Breast epithelium (tissue), 3 donors: ENCODE data around the gene RILPL2.

Source experiments
- CTCF ChIP-seq, 3 donors: fragments of 450-650 bp; IDR thresholded peaks; one replicate each; pipeline ENCODE4 v1.5.1; 2016 to 2017; ENCODE audit warnings: antibody characterized with exemption in 3 of 3, mild to moderate bottlenecking in 3 of 3, moderate library complexity in 3 of 3
- POLR2A ChIP-seq: fragments of 450-650 bp; IDR thresholded peaks from one replicate; pipeline ENCODE4 v1.6.1; 2016; ENCODE audit warnings: antibody characterized with exemption, mild to moderate bottlenecking, moderate library complexity
- POLR2AphosphoS5 ChIP-seq, 3 donors: sonication (generic); formaldehyde crosslinking; IDR thresholded peaks; one replicate each; pipeline ENCODE4 v1.6.1; 2017; ENCODE audit warnings: antibody characterized with exemption in 3 of 3

- TF ChIP-seq CTCF (IDR thresholded peaks at IDR 0.05) (no peak), POLR2A (no peak), POLR2AphosphoS5 (IDR thresholded peaks at IDR 0.05) (no peak)
Measured at GRCh38 chr12:123384994-123385376, 51.5 kb downstream of the RILPL2 start.
